Iris pigment epithelial cell (primary cell): Measurements from ENCODE around the gene P2RX1.
"Not testable (repeated sequence)": the region's sequence is repeated elsewhere in the genome, so short reads cannot be mapped to it uniquely, and the experiment has no call there.

ENCODE experiments used
- DNase-seq: peaks from one replicate; pipeline ENCODE4 v3.0.0-alpha.2; 2011; ENCODE audit warnings: low read depth

Gene P2RX1

DNA sequence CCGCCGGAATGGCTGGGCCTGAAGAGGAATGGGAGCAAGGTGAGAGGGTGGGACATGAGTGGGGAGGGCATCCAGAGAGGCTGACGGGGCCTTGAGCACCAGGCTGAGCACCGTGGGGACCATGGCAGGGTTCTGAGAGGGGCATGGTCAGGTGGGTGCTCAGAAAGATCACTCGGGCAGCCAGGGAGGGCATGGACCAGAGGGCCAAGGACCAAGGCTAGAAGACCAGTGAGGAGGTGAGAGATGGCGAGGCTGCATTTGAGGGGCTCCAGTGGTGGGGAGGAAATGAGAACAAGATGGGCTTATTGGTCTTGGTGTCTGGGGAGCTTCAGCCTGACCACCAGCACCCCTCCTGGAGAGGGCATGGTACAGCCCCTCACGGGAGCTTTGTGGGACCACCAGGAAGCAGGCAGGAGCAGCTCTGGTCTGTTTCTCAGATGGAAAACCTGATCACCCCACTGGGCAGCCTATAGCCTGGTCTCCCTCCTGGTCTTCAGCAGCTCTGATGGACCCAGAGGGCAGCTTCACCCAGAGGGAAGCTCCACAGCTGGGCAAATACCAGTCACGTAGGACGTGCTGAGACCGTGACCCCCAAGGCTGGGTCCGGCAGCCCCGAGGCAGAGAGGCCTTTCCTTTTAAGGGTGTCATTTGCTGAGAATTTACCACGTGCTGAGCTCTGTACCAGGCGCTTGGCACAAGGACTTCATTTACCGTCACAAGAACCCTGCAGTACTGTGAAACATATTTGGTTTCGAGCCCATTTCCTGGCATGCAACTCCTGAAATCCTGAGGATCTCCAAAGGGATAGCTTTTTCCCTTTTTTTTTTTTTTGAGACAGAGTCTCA lies 58.8 kb downstream of the P2RX1 start:
- DNase-seq: no peak

DNA sequence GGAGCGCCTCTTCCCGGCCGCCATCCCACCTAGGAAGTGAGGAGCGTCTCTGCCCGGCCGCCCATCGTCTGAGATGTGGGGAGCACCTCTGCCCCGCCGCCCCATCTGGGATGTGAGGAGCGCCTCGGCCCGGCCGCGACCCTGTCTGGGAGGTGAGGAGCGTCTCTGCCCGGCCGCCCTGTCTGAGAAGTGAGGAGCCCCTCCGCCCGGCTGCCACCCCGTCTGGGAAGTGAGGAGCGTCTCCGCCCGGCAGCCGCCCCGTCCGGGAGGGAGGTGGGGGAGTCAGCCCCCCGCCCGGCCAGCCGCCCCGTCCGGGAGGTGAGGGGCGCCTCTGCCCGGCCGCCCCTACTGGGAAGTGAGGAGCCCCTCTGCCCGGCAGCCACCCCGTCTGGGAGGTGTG lies 62.1 kb downstream of the P2RX1 start:
- not testable (repeated sequence) for DNase-seq

- no peak for DNase-seq
These were observed 63.7 kb downstream of the P2RX1 start for GRCh38 chr17:3852561-3852960.

DNA sequence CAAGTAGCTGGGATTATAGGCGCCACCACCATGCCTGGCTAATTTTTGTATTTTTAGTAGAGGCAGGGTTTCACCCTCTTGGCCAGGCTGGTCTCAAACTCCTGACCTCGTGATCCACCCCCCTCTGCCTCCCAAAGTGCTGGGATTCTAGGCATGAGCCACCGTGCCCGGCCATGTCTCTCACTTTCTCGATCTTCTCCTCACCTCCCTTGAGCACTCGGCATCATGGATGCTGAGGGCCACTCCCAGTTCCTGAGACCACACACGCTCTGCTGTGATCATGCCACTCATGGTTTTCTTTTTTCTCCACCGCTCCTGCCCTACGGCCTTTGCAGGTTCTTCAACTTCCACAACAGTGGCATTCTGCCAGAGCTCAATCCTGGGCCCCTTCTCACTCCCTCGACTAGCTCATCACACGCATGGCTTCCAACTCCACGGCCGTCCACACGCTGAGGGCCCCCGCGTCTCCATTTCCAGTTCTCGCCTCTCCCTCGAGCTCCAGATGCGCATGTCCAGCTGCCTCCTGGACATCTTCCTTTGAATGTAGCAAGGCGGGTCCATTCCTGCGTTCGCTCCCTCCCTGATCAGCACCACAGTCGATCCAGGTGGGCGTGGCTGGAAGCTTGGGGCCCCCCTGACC lies 64.7 kb downstream of the P2RX1 start:
- DNase-seq: no peak

DNA sequence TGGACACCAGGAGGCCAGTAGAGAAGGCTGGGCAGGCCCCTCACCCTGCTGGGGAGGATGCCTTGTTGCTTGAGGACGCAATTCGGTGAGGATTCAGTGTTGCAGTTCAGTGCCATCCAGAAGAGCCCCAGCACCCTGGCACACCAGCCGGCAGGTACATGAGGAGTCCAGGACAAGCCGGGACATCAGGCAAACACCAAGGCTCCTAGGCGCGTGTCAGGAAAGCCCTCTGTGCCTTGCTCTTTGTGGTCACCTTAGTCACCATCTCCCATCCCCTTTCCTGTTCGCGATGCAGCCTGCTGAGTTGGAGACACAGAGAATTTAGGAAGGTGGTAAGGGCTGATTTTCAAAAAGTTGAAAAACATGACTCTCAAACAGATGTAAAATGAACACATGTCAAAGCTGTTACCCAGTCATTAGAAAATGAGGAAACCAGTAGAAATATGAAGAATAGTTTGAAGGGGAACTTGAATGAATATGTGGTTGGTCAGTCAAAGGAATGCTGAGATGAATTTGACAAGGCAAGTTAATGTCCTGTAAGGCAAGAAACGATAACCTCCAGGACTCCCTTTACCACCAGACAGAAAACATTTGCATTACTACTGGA lies 67.9 kb downstream of the P2RX1 start:
- DNase-seq: no peak

DNA sequence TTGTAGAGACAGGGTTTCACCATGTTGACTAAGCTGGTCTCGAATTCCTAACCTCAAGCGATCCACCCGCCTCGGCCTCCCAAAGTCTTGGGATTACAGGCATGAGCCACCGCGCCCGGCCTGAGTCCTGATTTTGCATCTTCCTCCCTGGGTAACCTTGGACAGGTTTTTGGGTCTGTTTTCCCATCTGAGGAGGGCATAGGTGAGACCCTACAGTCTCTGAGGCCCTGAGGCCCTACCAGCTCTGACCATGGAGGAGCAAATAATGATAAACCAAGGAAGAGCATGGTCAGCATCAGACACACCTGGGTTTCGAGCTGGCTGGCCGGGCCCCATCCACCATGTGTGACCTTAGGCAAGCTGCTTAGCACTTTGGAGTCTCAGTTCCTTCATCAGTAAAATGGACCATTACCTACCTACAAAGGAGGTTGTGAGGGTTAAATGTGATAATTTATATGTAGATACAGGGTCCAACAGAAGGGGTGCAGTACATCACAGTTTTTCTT lies 69.0 kb downstream of the P2RX1 start:
- DNase-seq: no peak
